ENCODE data around the gene SERPINE2.

Gene SERPINE2

GRCh38 chr2:223979730-223980396 is 59.2 kb downstream of the SERPINE2 start:
- no peak overlapping the region for H3K4me2 ChIP-seq (ENCODE audit: low read length)
- H3K4me3 ChIP-seq (ENCODE audit: low read length) = no peak overlapping the region
- no peak overlapping the region for H3K27ac ChIP-seq (ENCODE audit: low read depth, low read length)
- H3K9me3 ChIP-seq (ENCODE audit: control insufficient read depth, insufficient read depth, low read length) = no peaks in the 10 kb centered on the region
- H3K9me2 ChIP-seq (replicated peaks; ENCODE audit: control insufficient read depth, low read length) = no peaks in the 10 kb centered on the region
- H3K36me3 ChIP-seq (ENCODE audit: control insufficient read depth, low read length) = no peaks in the 10 kb centered on the region
- no peaks in the 10 kb centered on the region for H3F3A ChIP-seq (ENCODE audit: control insufficient read depth, insufficient read depth)
- TF ChIP-seq CTCF (IDR thresholded peaks at IDR 0.05; ENCODE audit: low read depth, low read length, poor library complexity, severe bottlenecking) (no peak), EZH2phosphoT487 (IDR thresholded peaks at IDR 0.05; ENCODE audit: borderline replicate concordance, low read length) (no peak)
- no peaks in the 10 kb centered on the region for H3K27me3 ChIP-seq (ENCODE audit: control insufficient read depth, low read length)
- no peaks in the 10 kb centered on the region for H4K20me1 ChIP-seq (ENCODE audit: control insufficient read depth, insufficient read depth, low read depth, low read length)
- no peaks in the 10 kb centered on the region for H3K4me1 ChIP-seq (ENCODE audit: control insufficient read depth, low read length)
- H3K79me2 ChIP-seq (ENCODE audit: control insufficient read depth, low read length) = no peaks in the 10 kb centered on the region

GRCh38 chr2:223978451-223978850 is 60.6 kb downstream of the SERPINE2 start:
- Histone ChIP-seq H3F3A (ENCODE audit: control insufficient read depth, insufficient read depth) (no peaks in the 10 kb centered on the region), H3K36me3 (ENCODE audit: control insufficient read depth, low read length) (no peaks in the 10 kb centered on the region), H3K4me3 (ENCODE audit: low read length) (no peak overlapping the region), H3K27ac (ENCODE audit: low read depth, low read length) (no peak overlapping the region), H3K4me1 (ENCODE audit: control insufficient read depth, low read length) (no peaks in the 10 kb centered on the region), H3K9me3 (ENCODE audit: control insufficient read depth, insufficient read depth, low read length) (no peaks in the 10 kb centered on the region), H4K20me1 (ENCODE audit: control insufficient read depth, insufficient read depth, low read depth, low read length) (no peaks in the 10 kb centered on the region), H3K27me3 (ENCODE audit: control insufficient read depth, low read length) (no peaks in the 10 kb centered on the region), H3K9me2 (replicated peaks; ENCODE audit: control insufficient read depth, low read length) (no peaks in the 10 kb centered on the region), H3K4me2 (ENCODE audit: low read length) (no peak overlapping the region), H3K79me2 (ENCODE audit: control insufficient read depth, low read length) (no peaks in the 10 kb centered on the region)
- no peak for TF ChIP-seq EZH2phosphoT487 (IDR thresholded peaks at IDR 0.05; ENCODE audit: borderline replicate concordance, low read length)
- no peak for TF ChIP-seq CTCF (IDR thresholded peaks at IDR 0.05; ENCODE audit: low read depth, low read length, poor library complexity, severe bottlenecking)

- no peaks in the 10 kb centered on the region for H3K36me3 ChIP-seq (ENCODE audit: control insufficient read depth, low read length)
- H3K9me3 ChIP-seq (ENCODE audit: control insufficient read depth, insufficient read depth, low read length) = no peaks in the 10 kb centered on the region
- no peaks in the 10 kb centered on the region for H3K27me3 ChIP-seq (ENCODE audit: control insufficient read depth, low read length)
- H3K9me2 ChIP-seq (replicated peaks; ENCODE audit: control insufficient read depth, low read length) = no peaks in the 10 kb centered on the region
- H3K4me2 ChIP-seq (ENCODE audit: low read length) = no peak overlapping the region
- H3K4me1 ChIP-seq (ENCODE audit: control insufficient read depth, low read length) = no peaks in the 10 kb centered on the region
- no peak overlapping the region for H3K4me3 ChIP-seq (ENCODE audit: low read length)
- no peaks in the 10 kb centered on the region for H4K20me1 ChIP-seq (ENCODE audit: control insufficient read depth, insufficient read depth, low read depth, low read length)
- no peaks in the 10 kb centered on the region for H3K79me2 ChIP-seq (ENCODE audit: control insufficient read depth, low read length)
- TF ChIP-seq CTCF (IDR thresholded peaks at IDR 0.05; ENCODE audit: low read depth, low read length, poor library complexity, severe bottlenecking) (no peak), EZH2phosphoT487 (IDR thresholded peaks at IDR 0.05; ENCODE audit: borderline replicate concordance, low read length) (no peak)
- no peak overlapping the region for H3K27ac ChIP-seq (ENCODE audit: low read depth, low read length)
- no peaks in the 10 kb centered on the region for H3F3A ChIP-seq (ENCODE audit: control insufficient read depth, insufficient read depth)
These were observed 62.4 kb downstream of the SERPINE2 start for GRCh38 chr2:223976635-223977226.
